K562 (cell line): ENCODE data around the gene AMPD3. TPM values are rescaled to one million over a fixed set of nuclear protein-coding genes. Genes with fewer than 3 reads are reported as not detected.

ENCODE experiments used
- ARHGAP35 ChIP-seq: fragments of 450-650 bp; IDR thresholded peaks from 2 replicates; pipeline ENCODE4 v1.6.1; 2018; ENCODE audit not compliant: partially characterized antibody
- CBFA2T3 ChIP-seq: fragments of 450-650 bp; IDR thresholded peaks from 2 replicates; pipeline ENCODE4 v1.6.1; 2017
- EHMT2 ChIP-seq: fragments of 450-650 bp; IDR thresholded peaks from 2 replicates; pipeline ENCODE4 v1.6.1; 2018; ENCODE audit warnings: antibody characterized with exemption
- MEIS2 ChIP-seq: fragments of 450-650 bp; IDR thresholded peaks from 2 replicates; pipeline ENCODE4 v1.6.1; 2014; ENCODE audit warnings: mild to moderate bottlenecking; ENCODE audit not compliant: partially characterized antibody
- MYNN ChIP-seq, 2 experiments: sonication (generic); formaldehyde crosslinking in 1 of 2; IDR thresholded peaks; 2 replicates each; pipeline versions ENCODE4 v1.5.0 to v1.6.1; 2016 to 2020; ENCODE audit warnings: antibody characterized with exemption in 1 of 2, missing genetic modification reagents in 1 of 2
- NR2C1 ChIP-seq, 2 experiments: fragments of 450-650 bp; IDR thresholded peaks; 2 replicates each; pipeline ENCODE4 v1.6.1; 2017; ENCODE audit warnings: mild to moderate bottlenecking in 2 of 2, antibody characterized with exemption in 1 of 2, inconsistent platforms in 1 of 2, missing compliant biosample characterization in 1 of 2, missing genetic modification characterization in 1 of 2
- RBM25 ChIP-seq: fragments of 200-400 bp; formaldehyde crosslinking; IDR thresholded peaks from 2 replicates; pipeline ENCODE4 v1.6.1; 2018; ENCODE audit warnings: low read length, low read depth, moderate library complexity; ENCODE audit not compliant: severe bottlenecking
- TCF3 ChIP-seq: sonication (generic); formaldehyde crosslinking; IDR thresholded peaks from 2 replicates; pipeline ENCODE4 v1.4.0; 2020; ENCODE audit warnings: mild to moderate bottlenecking, missing genetic modification reagents
- ZFX ChIP-seq: sonication (generic); formaldehyde crosslinking; IDR thresholded peaks from 2 replicates; pipeline ENCODE4 v1.8.0; 2022; ENCODE audit warnings: mild to moderate bottlenecking, missing genetic modification reagents, moderate library complexity
- polyA plus RNA-seq, 8 experiments: library from polyadenylated mRNA; depleted of rRNA in 4 of 8; stranded (reverse) in 5 of 8; unstranded in 3 of 8; fragments of >200 nt; fragmentation: Nextera tagmentation in 2 of 8; fragmentation: Illumina TruSeq in 1 of 8; extraction: Ambion mirVana in 2 of 8; extraction: Trizol in 1 of 8; gene quantifications; 2 replicates each; pipeline versions ENCODE4 v1.2.1 to v1.2.3, GENCODE V29; 2011 to 2014; ENCODE audit warnings: inconsistent platforms in 1 of 8, missing spikeins in 1 of 8
- total RNA-seq, 7 experiments: library from RNA; depleted of rRNA in 6 of 7; stranded (reverse); fragments of >200 nt in 6 of 7; fragmentation: Illumina TruSeq in 2 of 7; extraction: Trizol in 2 of 7; gene quantifications; 2 replicates each; pipeline versions ENCODE4 v1.2.1 to v1.2.3, GENCODE V29; 2011 to 2021; ENCODE audit warnings: low replicate concordance in 1 of 7
- TF ChIP-seq, protein P1 (sequence below), 2 experiments: fragments of 450-650 bp; formaldehyde crosslinking in 1 of 2; IDR thresholded peaks; 2 replicates each; pipeline versions ENCODE4 v1.4.0 to v1.6.1; 2014 to 2020; ENCODE audit warnings: mild to moderate bottlenecking in 2 of 2, borderline replicate concordance in 1 of 2, low read depth in 1 of 2
- TF ChIP-seq, protein P2 (sequence below), 2 experiments: fragments of 250-450 bp in 1 of 2; fragments of 450-650 bp in 1 of 2; sonication (Bioruptor Pico) in 1 of 2; IDR thresholded peaks; 2 replicates each; pipeline versions ENCODE4 v1.6.1 to v1.8.0; 2016 to 2021; ENCODE audit warnings: mild to moderate bottlenecking in 2 of 2, moderate library complexity in 2 of 2, missing compliant biosample characterization in 1 of 2, missing genetic modification characterization in 1 of 2
- TF ChIP-seq, protein P3 (sequence below), 3 experiments: fragments of 200-800 bp in 1 of 3; sonication (Bioruptor generic) in 1 of 3; sonication (generic) in 1 of 3; formaldehyde crosslinking in 1 of 3; IDR thresholded peaks; 2 replicates each; pipeline versions ENCODE4 v1.6.1 to v1.8.0; 2016 to 2022; ENCODE audit warnings: mild to moderate bottlenecking in 2 of 3, missing compliant biosample characterization in 2 of 3, missing genetic modification characterization in 2 of 3, missing genetic modification reagents in 1 of 3

The AMPD3 gene
- total and polyA plus RNA-seq, 9 of the 15 experiments (the other 6 are each of a cell fraction or from before 2014, with no cell fraction given) = 4.4 to 23.6 (median 11.2) TPM

DNA sequence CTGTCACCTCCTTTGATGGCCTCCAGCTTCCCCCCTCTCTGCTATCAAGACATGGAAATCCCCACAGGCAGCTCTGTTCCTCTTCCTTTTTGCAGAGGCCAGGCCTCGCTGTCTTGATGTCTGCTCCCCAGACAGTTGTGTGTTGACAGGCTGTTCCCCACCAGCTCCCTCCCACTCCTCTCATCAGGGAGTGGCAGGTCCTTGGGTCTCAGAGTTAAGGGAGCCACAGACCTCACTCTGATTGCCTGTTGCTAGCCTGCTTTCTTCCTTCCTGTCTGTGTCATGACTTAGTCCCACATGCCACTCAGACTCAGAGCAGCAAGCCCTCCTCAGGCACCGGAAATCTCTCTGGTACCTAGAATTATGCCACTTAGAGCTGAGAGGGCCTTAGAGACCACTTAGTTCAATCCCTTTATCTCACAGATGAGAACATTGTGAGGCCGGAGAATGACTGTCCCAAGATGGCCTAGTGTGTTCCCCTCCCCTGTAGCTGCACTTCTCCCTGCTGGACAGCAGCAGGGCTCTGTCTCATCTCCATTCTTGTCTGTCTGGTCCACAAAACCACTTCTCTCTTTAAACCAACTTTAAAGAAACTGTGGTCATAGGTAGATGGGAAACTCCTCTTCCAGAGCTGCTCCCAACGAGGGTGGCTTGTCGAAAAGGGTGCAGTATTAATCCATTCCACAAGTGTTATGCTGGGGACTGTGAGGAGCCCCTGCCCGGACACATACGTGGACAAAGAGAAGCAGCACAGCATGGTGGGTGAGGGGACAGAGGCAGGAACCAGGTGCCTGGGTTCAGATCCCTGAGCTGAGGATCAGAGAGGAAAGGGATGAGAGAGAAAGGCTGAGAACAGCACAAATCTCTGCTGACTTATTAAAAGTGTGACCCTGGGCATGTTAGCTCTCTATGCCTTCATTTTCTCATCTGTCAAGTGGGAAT lies 4.2 kb downstream of the AMPD3 start (continued):
- TF ChIP-seq, protein P1, sequence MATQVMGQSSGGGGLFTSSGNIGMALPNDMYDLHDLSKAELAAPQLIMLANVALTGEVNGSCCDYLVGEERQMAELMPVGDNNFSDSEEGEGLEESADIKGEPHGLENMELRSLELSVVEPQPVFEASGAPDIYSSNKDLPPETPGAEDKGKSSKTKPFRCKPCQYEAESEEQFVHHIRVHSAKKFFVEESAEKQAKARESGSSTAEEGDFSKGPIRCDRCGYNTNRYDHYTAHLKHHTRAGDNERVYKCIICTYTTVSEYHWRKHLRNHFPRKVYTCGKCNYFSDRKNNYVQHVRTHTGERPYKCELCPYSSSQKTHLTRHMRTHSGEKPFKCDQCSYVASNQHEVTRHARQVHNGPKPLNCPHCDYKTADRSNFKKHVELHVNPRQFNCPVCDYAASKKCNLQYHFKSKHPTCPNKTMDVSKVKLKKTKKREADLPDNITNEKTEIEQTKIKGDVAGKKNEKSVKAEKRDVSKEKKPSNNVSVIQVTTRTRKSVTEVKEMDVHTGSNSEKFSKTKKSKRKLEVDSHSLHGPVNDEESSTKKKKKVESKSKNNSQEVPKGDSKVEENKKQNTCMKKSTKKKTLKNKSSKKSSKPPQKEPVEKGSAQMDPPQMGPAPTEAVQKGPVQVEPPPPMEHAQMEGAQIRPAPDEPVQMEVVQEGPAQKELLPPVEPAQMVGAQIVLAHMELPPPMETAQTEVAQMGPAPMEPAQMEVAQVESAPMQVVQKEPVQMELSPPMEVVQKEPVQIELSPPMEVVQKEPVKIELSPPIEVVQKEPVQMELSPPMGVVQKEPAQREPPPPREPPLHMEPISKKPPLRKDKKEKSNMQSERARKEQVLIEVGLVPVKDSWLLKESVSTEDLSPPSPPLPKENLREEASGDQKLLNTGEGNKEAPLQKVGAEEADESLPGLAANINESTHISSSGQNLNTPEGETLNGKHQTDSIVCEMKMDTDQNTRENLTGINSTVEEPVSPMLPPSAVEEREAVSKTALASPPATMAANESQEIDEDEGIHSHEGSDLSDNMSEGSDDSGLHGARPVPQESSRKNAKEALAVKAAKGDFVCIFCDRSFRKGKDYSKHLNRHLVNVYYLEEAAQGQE (IDR thresholded peaks at IDR 0.05; ENCODE audit: borderline replicate concordance) = peak; percentile 83
- TF ChIP-seq, protein P1 (CRISPR knock-in tag; IDR thresholded peaks at IDR 0.05; ENCODE audit: low read depth) = 0 out of 2 replicates have a peak, but pooled peaks have one; percentile 25
- TF ChIP-seq EHMT2 (0 out of 2 replicates have a peak, but pooled peaks have one; percentile 11), CBFA2T3 (peak; percentile 28; the same call in 1 of the 2 replicates), MEIS2 (peak; percentile 63), ARHGAP35 (no peak), TCF3 (CRISPR knock-in tag) (peak; percentile 46), ZFX (0 out of 2 replicates have a peak, but pooled peaks have one; percentile 13), MYNN (IDR thresholded peaks at IDR 0.05) (no peak), MYNN (CRISPR knock-in tag; IDR thresholded peaks at IDR 0.05) (no peak), RBM25 (peak; percentile 23), NR2C1 (IDR thresholded peaks at IDR 0.05) (no peak), NR2C1 (tag; IDR thresholded peaks at IDR 0.05) (no peak)
- TF ChIP-seq, protein P2, sequence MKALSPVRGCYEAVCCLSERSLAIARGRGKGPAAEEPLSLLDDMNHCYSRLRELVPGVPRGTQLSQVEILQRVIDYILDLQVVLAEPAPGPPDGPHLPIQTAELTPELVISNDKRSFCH (CRISPR knock-in tag; IDR thresholded peaks at IDR 0.05) = no peak
- TF ChIP-seq, protein P2 (tag; IDR thresholded peaks at IDR 0.05) = 0 out of 2 replicates have a peak, but pooled peaks have one; percentile 18
- TF ChIP-seq, protein P3, sequence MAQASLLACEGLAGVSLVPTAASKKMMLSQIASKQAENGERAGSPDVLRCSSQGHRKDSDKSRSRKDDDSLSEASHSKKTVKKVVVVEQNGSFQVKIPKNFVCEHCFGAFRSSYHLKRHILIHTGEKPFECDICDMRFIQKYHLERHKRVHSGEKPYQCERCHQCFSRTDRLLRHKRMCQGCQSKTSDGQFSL (CRISPR knock-in tag; IDR thresholded peaks at IDR 0.05) = 0 out of 2 replicates have a peak, but pooled peaks have one; percentile 27
- TF ChIP-seq, protein P3 (tag; IDR thresholded peaks at IDR 0.05) = no peak
